Measurements from ENCODE around the gene DSC2. TPM values are rescaled to one million over a fixed set of nuclear protein-coding genes. Genes with fewer than 3 reads are reported as not detected.
"Not testable (repeated sequence)": the region's sequence is repeated elsewhere in the genome, so short reads cannot be mapped to it uniquely, and the experiment has no call there.

DSC2 gene
- total and polyA plus RNA-seq, 5 donors from 2014 or later, result not detected

DNA sequence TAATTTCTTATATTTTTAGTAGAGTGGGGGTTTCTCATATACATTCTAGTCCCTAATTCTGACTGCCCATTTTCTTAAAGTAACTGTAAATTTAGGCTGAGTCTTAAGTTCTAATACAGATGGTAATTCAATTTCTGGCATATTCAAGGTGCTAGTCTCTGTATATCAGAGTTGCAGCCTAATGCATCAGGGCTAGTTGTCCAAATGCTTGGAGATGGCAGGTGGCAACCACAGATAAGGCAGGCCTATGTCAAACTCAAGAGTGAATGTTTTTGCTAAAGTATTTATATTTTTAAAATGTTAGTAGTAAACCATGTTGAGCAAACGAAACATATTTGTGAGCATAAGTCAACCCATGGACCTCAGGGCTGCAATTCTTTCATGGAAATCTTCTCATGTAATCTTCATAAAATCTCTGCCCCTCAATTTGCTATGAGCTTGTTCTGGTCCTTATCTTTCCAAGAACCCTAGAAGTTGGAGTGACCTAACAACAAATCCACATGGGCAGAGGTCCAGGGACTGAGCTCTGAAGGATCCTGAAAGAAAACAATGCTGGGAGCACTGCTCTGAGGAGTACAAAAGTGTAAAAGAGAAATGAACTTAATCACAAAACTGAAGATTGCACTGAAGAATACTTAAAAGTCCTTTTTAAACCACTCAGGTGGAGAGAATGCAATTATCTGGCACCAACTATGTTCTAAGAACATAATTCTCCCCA lies 27.3 kb upstream of the DSC2 start:
- Mint-ChIP-seq H3K9me3 (peaks cover 0 to 15% (median 2%) of the 10 kb centered on the region in 7 donors), H3K4me1 (no peaks in the 10 kb centered on the region), H3K36me3 (no peaks in the 10 kb centered on the region), H3K27me3 (no peaks in the 10 kb centered on the region), H3K27ac (no peak overlapping the region), H3K4me3 (no peak overlapping the region)
- DNase-seq (no peak), ATAC-seq (ENCODE audit: low read depth in 2 of 2) (no peak)
- H3K4me3 ChIP-seq (ENCODE audit: low read depth, low read length), result no peak overlapping the region
- H3K27ac ChIP-seq (ENCODE audit: insufficient read depth, low read length, poor library complexity, severe bottlenecking), result no peak overlapping the region
- no peaks in the 10 kb centered on the region for H3K27me3 ChIP-seq (ENCODE audit: control insufficient read depth, insufficient read depth, low read length)
- no peaks in the 10 kb centered on the region for H3K4me1 ChIP-seq (ENCODE audit: control insufficient read depth, insufficient read depth, low read length, poor library complexity, severe bottlenecking)
- no peaks in the 10 kb centered on the region for H3K36me3 ChIP-seq (ENCODE audit: control insufficient read depth, insufficient read depth, low read length)
- no peaks in the 10 kb centered on the region for H3K9me3 ChIP-seq (ENCODE audit: control insufficient read depth in 2 of 2, low read length in 2 of 2)

- Histone ChIP-seq H3K27me3 (ENCODE audit: control insufficient read depth, insufficient read depth, low read length) (no peaks in the 10 kb centered on the region), H3K9me3 (ENCODE audit: control insufficient read depth in 2 of 2, low read length in 2 of 2) (no peaks in the 10 kb centered on the region), H3K27ac (ENCODE audit: insufficient read depth, low read length, poor library complexity, severe bottlenecking) (no peak overlapping the region), H3K36me3 (ENCODE audit: control insufficient read depth, insufficient read depth, low read length) (no peaks in the 10 kb centered on the region), H3K4me1 (ENCODE audit: control insufficient read depth, insufficient read depth, low read length, poor library complexity, severe bottlenecking) (no peaks in the 10 kb centered on the region), H3K4me3 (ENCODE audit: low read depth, low read length) (no peak overlapping the region)
- Mint-ChIP-seq H3K9me3 (peaks cover 0 to 17% (median 4%) of the 10 kb centered on the region in 7 donors), H3K27ac (no peak overlapping the region), H3K36me3 (no peaks in the 10 kb centered on the region), H3K4me3 (no peak overlapping the region), H3K27me3 (no peaks in the 10 kb centered on the region), H3K4me1 (no peaks in the 10 kb centered on the region)
- ATAC-seq (ENCODE audit: low read depth in 2 of 2) (no peak), DNase-seq (no peak)
Observed at GRCh38 chr18:31125878-31126277, 23.7 kb upstream of the DSC2 start.

GRCh38 chr18:31123125-31123524 lies 20.9 kb upstream of the DSC2 start:
- H3K4me1 ChIP-seq (ENCODE audit: control insufficient read depth, insufficient read depth, low read length, poor library complexity, severe bottlenecking); H3K4me3 ChIP-seq (ENCODE audit: low read depth, low read length); H3K27me3 Mint-ChIP-seq; H3K4me1 Mint-ChIP-seq; H3K36me3 ChIP-seq (ENCODE audit: control insufficient read depth, insufficient read depth, low read length); H3K9me3 ChIP-seq (ENCODE audit: control insufficient read depth in 2 of 2, low read length in 2 of 2); ATAC-seq (ENCODE audit: low read depth in 2 of 2); H3K27me3 ChIP-seq (ENCODE audit: control insufficient read depth, insufficient read depth, low read length); H3K36me3 Mint-ChIP-seq; H3K27ac ChIP-seq (ENCODE audit: insufficient read depth, low read length, poor library complexity, severe bottlenecking); H3K4me3 Mint-ChIP-seq; H3K27ac Mint-ChIP-seq; DNase-seq: not testable (repeated sequence)
- H3K9me3 Mint-ChIP-seq, result peaks cover 0 to 28% (median 6%) of the 10 kb centered on the region in 7 donors

DNA sequence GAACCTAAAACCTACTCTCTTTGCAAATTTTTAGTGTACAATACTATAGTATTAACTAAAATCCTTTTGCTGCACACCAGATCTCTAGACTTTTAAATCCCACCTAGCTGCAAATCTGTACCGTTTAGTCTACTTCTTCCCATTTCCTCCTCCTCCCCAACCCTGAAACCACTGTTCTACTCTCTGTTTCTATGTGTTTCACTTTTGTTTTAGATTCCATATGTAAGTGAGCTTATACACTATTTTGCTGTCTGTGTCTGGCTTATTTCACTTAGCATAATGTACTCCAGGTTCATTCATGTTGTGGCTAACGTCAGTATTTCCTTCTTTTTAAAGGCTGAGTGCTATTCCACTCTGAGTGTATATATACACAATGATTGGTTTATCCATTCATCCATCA lies 18.4 kb upstream of the DSC2 start:
- Mint-ChIP-seq H3K4me1 (no peaks in the 10 kb centered on the region), H3K27me3 (no peaks in the 10 kb centered on the region), H3K27ac (no peak overlapping the region), H3K4me3 (no peak overlapping the region), H3K36me3 (no peaks in the 10 kb centered on the region), H3K9me3 (peaks cover 4 to 30% (median 8%) of the 10 kb centered on the region in 7 donors)
- H3K27me3 ChIP-seq (ENCODE audit: control insufficient read depth, insufficient read depth, low read length), result no peaks in the 10 kb centered on the region
- H3K9me3 ChIP-seq (ENCODE audit: control insufficient read depth in 2 of 2, low read length in 2 of 2), result peaks cover 0 to 4% of the 10 kb centered on the region in 2 experiments
- no peak for ATAC-seq (ENCODE audit: low read depth in 2 of 2)
- H3K36me3 ChIP-seq (ENCODE audit: control insufficient read depth, insufficient read depth, low read length), result no peaks in the 10 kb centered on the region
- DNase-seq, result no peak
- no peak overlapping the region for H3K4me3 ChIP-seq (ENCODE audit: low read depth, low read length)
- no peak overlapping the region for H3K27ac ChIP-seq (ENCODE audit: insufficient read depth, low read length, poor library complexity, severe bottlenecking)
- H3K4me1 ChIP-seq (ENCODE audit: control insufficient read depth, insufficient read depth, low read length, poor library complexity, severe bottlenecking), result no peaks in the 10 kb centered on the region

GRCh38 chr18:31116853-31117595 lies 14.8 kb upstream of the DSC2 start:
- no peaks in the 10 kb centered on the region for H3K36me3 ChIP-seq (ENCODE audit: control insufficient read depth, insufficient read depth, low read length)
- Mint-ChIP-seq H3K4me3 (no peak overlapping the region), H3K36me3 (no peaks in the 10 kb centered on the region), H3K27me3 (no peaks in the 10 kb centered on the region), H3K27ac (no peak overlapping the region), H3K4me1 (no peaks in the 10 kb centered on the region), H3K9me3 (peaks cover 4 to 25% (median 8%) of the 10 kb centered on the region in 7 donors)
- ATAC-seq (ENCODE audit: low read depth in 2 of 2) (no peak), DNase-seq (no peak)
- H3K4me1 ChIP-seq (ENCODE audit: control insufficient read depth, insufficient read depth, low read length, poor library complexity, severe bottlenecking), result no peaks in the 10 kb centered on the region
- no peaks in the 10 kb centered on the region for H3K27me3 ChIP-seq (ENCODE audit: control insufficient read depth, insufficient read depth, low read length)
- no peak overlapping the region for H3K27ac ChIP-seq (ENCODE audit: insufficient read depth, low read length, poor library complexity, severe bottlenecking)
- H3K9me3 ChIP-seq (ENCODE audit: control insufficient read depth in 2 of 2, low read length in 2 of 2), result peaks cover 0 to 4% of the 10 kb centered on the region in 2 experiments
- H3K4me3 ChIP-seq (ENCODE audit: low read depth, low read length), result no peak overlapping the region

DNA sequence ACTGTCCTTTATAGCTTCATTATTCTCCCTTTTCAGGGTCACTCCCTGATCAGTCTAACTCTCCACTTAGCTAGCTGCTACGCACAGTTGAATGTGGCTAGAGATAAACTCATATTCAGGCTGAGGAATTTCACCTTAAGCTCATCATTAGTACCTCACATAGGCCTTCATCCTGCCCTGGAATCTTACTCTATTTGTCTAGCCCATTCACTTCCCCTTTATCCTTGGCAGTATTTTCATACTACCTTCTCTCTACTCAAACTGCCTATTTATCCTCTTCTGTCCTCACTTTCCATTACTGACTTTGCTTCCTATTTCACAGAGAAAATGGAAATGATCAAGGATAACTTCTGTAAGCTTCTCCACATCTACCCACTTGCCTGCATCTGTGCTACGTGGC lies 10.6 kb upstream of the DSC2 start:
- Mint-ChIP-seq H3K9me3 (peaks cover 3 to 23% (median 10%) of the 10 kb centered on the region in 7 donors), H3K4me1 (no peaks in the 10 kb centered on the region), H3K36me3 (no peaks in the 10 kb centered on the region), H3K27ac (no peak overlapping the region), H3K27me3 (peaks cover 4% of the 10 kb centered on the region), H3K4me3 (no peak overlapping the region)
- Histone ChIP-seq H3K36me3 (ENCODE audit: control insufficient read depth, insufficient read depth, low read length) (no peaks in the 10 kb centered on the region), H3K27ac (ENCODE audit: insufficient read depth, low read length, poor library complexity, severe bottlenecking) (no peak overlapping the region), H3K4me1 (ENCODE audit: control insufficient read depth, insufficient read depth, low read length, poor library complexity, severe bottlenecking) (no peaks in the 10 kb centered on the region), H3K27me3 (ENCODE audit: control insufficient read depth, insufficient read depth, low read length) (no peaks in the 10 kb centered on the region), H3K4me3 (ENCODE audit: low read depth, low read length) (no peak overlapping the region), H3K9me3 (ENCODE audit: control insufficient read depth in 2 of 2, low read length in 2 of 2) (no peaks in the 10 kb centered on the region)
- peak in 1 of 2 donors; percentile 22 for ATAC-seq (ENCODE audit: low read depth in 2 of 2)
- no peak for DNase-seq

GRCh38 chr18:31105733-31106132 lies 3.5 kb upstream of the DSC2 start:
- Histone ChIP-seq H3K4me1 (ENCODE audit: control insufficient read depth, insufficient read depth, low read length, poor library complexity, severe bottlenecking) (no peaks in the 10 kb centered on the region), H3K36me3 (ENCODE audit: control insufficient read depth, insufficient read depth, low read length) (no peaks in the 10 kb centered on the region), H3K27ac (ENCODE audit: insufficient read depth, low read length, poor library complexity, severe bottlenecking) (no peak overlapping the region), H3K27me3 (ENCODE audit: control insufficient read depth, insufficient read depth, low read length) (no peaks in the 10 kb centered on the region), H3K4me3 (ENCODE audit: low read depth, low read length) (no peak overlapping the region), H3K9me3 (ENCODE audit: control insufficient read depth in 2 of 2, low read length in 2 of 2) (no peaks in the 10 kb centered on the region)
- H3K27ac Mint-ChIP-seq, result no peak overlapping the region
- H3K4me3 Mint-ChIP-seq, result no peak overlapping the region
- H3K4me1 Mint-ChIP-seq, result no peaks in the 10 kb centered on the region
- DNase-seq (no peak), ATAC-seq (ENCODE audit: low read depth in 2 of 2) (no peak)
- no peaks in the 10 kb centered on the region for H3K36me3 Mint-ChIP-seq
- peaks cover 0 to 16% (median 6%) of the 10 kb centered on the region in 7 donors for H3K9me3 Mint-ChIP-seq
- peaks cover 4% of the 10 kb centered on the region for H3K27me3 Mint-ChIP-seq

GRCh38 chr18:31104444-31104843 lies 2.2 kb upstream of the DSC2 start:
- Histone ChIP-seq H3K27ac (ENCODE audit: insufficient read depth, low read length, poor library complexity, severe bottlenecking) (no peak overlapping the region), H3K4me1 (ENCODE audit: control insufficient read depth, insufficient read depth, low read length, poor library complexity, severe bottlenecking) (no peaks in the 10 kb centered on the region), H3K9me3 (ENCODE audit: control insufficient read depth in 2 of 2, low read length in 2 of 2) (no peaks in the 10 kb centered on the region), H3K4me3 (ENCODE audit: low read depth, low read length) (no peak overlapping the region), H3K36me3 (ENCODE audit: control insufficient read depth, insufficient read depth, low read length) (no peaks in the 10 kb centered on the region), H3K27me3 (ENCODE audit: control insufficient read depth, insufficient read depth, low read length) (no peaks in the 10 kb centered on the region)
- Mint-ChIP-seq H3K9me3 (peaks cover 0 to 13% (median 6%) of the 10 kb centered on the region in 7 donors), H3K4me3 (no peak overlapping the region), H3K4me1 (no peaks in the 10 kb centered on the region), H3K36me3 (no peaks in the 10 kb centered on the region), H3K27me3 (no peaks in the 10 kb centered on the region), H3K27ac (no peak overlapping the region)
- DNase-seq (no peak), ATAC-seq (ENCODE audit: low read depth in 2 of 2) (no peak)

Data from CD4-positive, CD25-positive, alpha-beta regulatory T cell (primary cell).